SK-N-SH treated with all-trans-retinoic acid at 6 μM for 48 hours (cell line): ENCODE measurements around the gene VMP1.
"Not testable (repeated sequence)": the region's sequence is repeated elsewhere in the genome, so short reads cannot be mapped to it uniquely, and the experiment has no call there.

Source experiments
- ARNTL ChIP-seq: fragments of 450-650 bp; formaldehyde crosslinking; IDR thresholded peaks from 2 replicates; pipeline ENCODE4 v1.5.0; 2020; ENCODE audit warnings: low read depth, mild to moderate bottlenecking, moderate library complexity, borderline replicate concordance
- BACH2 ChIP-seq: fragments of 250-450 bp; sonication (Bioruptor Pico); IDR thresholded peaks from 2 replicates; pipeline ENCODE4 v1.9.0; 2021; ENCODE audit warnings: mild to moderate bottlenecking, borderline replicate concordance
- ESRRG ChIP-seq: fragments of 250-450 bp; sonication (Bioruptor Pico); IDR thresholded peaks from 2 replicates; pipeline ENCODE4 v1.6.1; 2021; ENCODE audit warnings: mild to moderate bottlenecking
- ISL1 ChIP-seq: fragments of 250-450 bp; sonication (Bioruptor Pico); IDR thresholded peaks from 2 replicates; pipeline ENCODE4 v2.1.2; 2022; ENCODE audit warnings: mild to moderate bottlenecking, moderate library complexity
- OSR1 ChIP-seq: fragments of 250-450 bp; sonication (Bioruptor Pico); IDR thresholded peaks from 2 replicates; pipeline ENCODE4 v1.8.0; 2022; ENCODE audit warnings: moderate library complexity, mild to moderate bottlenecking, inconsistent platforms
- PPARA ChIP-seq: fragments of 250-450 bp; sonication (Bioruptor Pico); IDR thresholded peaks from 2 replicates; pipeline ENCODE4 v1.5.0; 2020; ENCODE audit warnings: mild to moderate bottlenecking, borderline replicate concordance
- RARB ChIP-seq: fragments of 250-450 bp; sonication (Bioruptor Pico); IDR thresholded peaks from 2 replicates; pipeline ENCODE4 v1.8.0; 2021; ENCODE audit warnings: mild to moderate bottlenecking, moderate library complexity
- ZC3H10 ChIP-seq: fragments of 250-450 bp; sonication (Bioruptor Pico); IDR thresholded peaks from 2 replicates; pipeline ENCODE4 v1.5.1; 2021; ENCODE audit warnings: mild to moderate bottlenecking, moderate library complexity
- ZFP30 ChIP-seq: fragments of 450-650 bp; formaldehyde crosslinking; IDR thresholded peaks from 2 replicates; pipeline ENCODE4 v1.5.0; 2022; ENCODE audit warnings: mild to moderate bottlenecking, moderate library complexity
- ZNF565 ChIP-seq: fragments of 450-650 bp; formaldehyde crosslinking; conservative IDR thresholded peaks from 2 replicates; pipeline ENCODE4 v1.5.0; 2020; ENCODE audit warnings: low read depth, mild to moderate bottlenecking, moderate library complexity
- ZNF70 ChIP-seq: fragments of 450-650 bp; formaldehyde crosslinking; IDR thresholded peaks from 2 replicates; pipeline ENCODE4 v1.5.0; 2020; ENCODE audit warnings: mild to moderate bottlenecking, moderate library complexity
- TF ChIP-seq, protein P1 (sequence below): fragments of 250-450 bp; sonication (Bioruptor Pico); IDR thresholded peaks from 2 replicates; pipeline ENCODE4 v1.8.0; 2020; ENCODE audit warnings: mild to moderate bottlenecking, moderate library complexity, borderline replicate concordance
- TF ChIP-seq, protein P2 (sequence below): fragments of 250-450 bp; sonication (Bioruptor Pico); IDR thresholded peaks from 2 replicates; pipeline ENCODE4 v1.5.0; 2020; ENCODE audit warnings: mild to moderate bottlenecking, moderate library complexity
- TF ChIP-seq, protein P3 (sequence below): fragments of 250-450 bp; sonication (Bioruptor Pico); IDR thresholded peaks from 2 replicates; pipeline ENCODE4 v1.5.1; 2020; ENCODE audit warnings: low read depth, mild to moderate bottlenecking, moderate library complexity

DNA sequence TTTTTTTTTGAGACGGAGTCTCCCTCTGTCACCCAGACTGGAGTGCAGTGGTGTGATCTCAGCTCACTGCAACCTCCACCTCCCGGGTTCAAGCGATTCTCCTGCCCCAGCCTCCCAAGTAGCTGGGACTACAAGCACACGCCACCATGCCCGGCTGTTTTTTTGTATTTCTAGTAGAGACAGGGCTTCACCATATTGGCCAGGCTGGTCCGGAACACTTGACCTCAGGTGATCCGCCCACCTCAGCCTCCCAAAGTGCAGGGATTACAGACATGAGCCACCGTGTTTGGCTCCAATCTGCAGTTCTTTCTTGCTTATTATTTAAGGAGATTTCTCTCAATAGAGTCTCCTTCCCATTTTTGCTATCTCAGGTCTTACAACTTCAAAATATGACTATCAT, 82.4 kb downstream of the VMP1 start:
- TF ChIP-seq ZFP30; ARNTL (CRISPR knock-in tag); PPARA (CRISPR knock-in tag); BACH2 (CRISPR knock-in tag); ZNF565 (CRISPR knock-in tag); ESRRG (CRISPR knock-in tag); OSR1 (CRISPR knock-in tag); RARB (CRISPR knock-in tag); ZC3H10 (CRISPR knock-in tag); ZNF70 (CRISPR knock-in tag); ISL1 (CRISPR knock-in tag): not testable (repeated sequence)
- TF ChIP-seq, protein P1, sequence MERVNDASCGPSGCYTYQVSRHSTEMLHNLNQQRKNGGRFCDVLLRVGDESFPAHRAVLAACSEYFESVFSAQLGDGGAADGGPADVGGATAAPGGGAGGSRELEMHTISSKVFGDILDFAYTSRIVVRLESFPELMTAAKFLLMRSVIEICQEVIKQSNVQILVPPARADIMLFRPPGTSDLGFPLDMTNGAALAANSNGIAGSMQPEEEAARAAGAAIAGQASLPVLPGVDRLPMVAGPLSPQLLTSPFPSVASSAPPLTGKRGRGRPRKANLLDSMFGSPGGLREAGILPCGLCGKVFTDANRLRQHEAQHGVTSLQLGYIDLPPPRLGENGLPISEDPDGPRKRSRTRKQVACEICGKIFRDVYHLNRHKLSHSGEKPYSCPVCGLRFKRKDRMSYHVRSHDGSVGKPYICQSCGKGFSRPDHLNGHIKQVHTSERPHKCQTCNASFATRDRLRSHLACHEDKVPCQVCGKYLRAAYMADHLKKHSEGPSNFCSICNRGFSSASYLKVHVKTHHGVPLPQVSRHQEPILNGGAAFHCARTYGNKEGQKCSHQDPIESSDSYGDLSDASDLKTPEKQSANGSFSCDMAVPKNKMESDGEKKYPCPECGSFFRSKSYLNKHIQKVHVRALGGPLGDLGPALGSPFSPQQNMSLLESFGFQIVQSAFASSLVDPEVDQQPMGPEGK (CRISPR knock-in tag) = not testable (repeated sequence)
- TF ChIP-seq, protein P2, sequence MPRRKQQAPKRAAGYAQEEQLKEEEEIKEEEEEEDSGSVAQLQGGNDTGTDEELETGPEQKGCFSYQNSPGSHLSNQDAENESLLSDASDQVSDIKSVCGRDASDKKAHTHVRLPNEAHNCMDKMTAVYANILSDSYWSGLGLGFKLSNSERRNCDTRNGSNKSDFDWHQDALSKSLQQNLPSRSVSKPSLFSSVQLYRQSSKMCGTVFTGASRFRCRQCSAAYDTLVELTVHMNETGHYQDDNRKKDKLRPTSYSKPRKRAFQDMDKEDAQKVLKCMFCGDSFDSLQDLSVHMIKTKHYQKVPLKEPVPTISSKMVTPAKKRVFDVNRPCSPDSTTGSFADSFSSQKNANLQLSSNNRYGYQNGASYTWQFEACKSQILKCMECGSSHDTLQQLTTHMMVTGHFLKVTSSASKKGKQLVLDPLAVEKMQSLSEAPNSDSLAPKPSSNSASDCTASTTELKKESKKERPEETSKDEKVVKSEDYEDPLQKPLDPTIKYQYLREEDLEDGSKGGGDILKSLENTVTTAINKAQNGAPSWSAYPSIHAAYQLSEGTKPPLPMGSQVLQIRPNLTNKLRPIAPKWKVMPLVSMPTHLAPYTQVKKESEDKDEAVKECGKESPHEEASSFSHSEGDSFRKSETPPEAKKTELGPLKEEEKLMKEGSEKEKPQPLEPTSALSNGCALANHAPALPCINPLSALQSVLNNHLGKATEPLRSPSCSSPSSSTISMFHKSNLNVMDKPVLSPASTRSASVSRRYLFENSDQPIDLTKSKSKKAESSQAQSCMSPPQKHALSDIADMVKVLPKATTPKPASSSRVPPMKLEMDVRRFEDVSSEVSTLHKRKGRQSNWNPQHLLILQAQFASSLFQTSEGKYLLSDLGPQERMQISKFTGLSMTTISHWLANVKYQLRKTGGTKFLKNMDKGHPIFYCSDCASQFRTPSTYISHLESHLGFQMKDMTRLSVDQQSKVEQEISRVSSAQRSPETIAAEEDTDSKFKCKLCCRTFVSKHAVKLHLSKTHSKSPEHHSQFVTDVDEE (CRISPR knock-in tag) = not testable (repeated sequence)
- TF ChIP-seq, protein P3, sequence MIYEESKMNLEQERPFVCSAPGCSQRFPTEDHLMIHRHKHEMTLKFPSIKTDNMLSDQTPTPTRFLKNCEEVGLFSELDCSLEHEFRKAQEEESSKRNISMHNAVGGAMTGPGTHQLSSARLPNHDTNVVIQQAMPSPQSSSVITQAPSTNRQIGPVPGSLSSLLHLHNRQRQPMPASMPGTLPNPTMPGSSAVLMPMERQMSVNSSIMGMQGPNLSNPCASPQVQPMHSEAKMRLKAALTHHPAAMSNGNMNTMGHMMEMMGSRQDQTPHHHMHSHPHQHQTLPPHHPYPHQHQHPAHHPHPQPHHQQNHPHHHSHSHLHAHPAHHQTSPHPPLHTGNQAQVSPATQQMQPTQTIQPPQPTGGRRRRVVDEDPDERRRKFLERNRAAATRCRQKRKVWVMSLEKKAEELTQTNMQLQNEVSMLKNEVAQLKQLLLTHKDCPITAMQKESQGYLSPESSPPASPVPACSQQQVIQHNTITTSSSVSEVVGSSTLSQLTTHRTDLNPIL = not testable (repeated sequence)
